ENCODE results near the gene RALGAPB. TPM values are rescaled to one million over a fixed set of nuclear protein-coding genes. Genes with fewer than 3 reads are reported as not detected.

RALGAPB gene
- total and polyA plus RNA-seq, 2 of the 13 experiments (the other 11 are each of a cell fraction or from before 2014, with no cell fraction given), result 17.6 to 30.6 TPM

DNA sequence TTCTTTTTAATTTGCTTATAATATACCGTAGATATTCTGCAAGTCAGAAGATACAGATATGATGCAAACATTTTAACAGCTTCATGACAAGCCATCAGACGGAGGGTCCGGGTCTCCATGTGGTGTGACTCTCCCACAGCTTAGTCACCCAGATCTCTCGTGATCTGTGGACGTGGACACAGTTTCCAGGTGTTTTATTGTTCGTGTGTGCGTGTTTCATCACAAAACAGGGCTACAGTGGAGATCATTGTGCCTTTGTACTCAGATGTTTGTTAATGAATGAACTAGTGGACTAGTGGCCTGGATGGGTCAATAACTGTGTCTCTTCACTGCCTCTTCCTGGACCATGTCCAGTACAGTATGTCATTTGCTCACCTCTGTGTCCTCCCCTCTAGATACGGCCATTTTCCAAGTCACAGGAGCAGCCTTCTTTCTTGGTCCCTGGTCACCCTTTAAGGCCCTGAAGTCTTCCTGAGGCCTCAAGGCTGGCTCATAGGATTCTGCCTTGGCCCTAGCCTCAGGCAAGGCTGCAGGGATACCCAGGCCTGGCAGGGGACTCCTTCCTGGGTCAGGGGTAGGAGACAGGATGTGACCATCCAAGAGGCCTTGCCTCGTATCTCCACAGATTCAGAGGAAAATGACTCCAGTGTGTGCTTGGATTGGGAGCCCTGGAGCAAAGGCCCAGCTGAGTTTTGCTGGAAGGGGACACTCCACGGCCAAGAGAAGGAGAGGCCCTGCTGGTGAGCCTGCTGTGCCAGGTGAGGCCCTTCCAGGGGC lies 112.9 kb downstream of the RALGAPB start (continued):
- TF ChIP-seq ZNF230 (CRISPR knock-in tag; IDR thresholded peaks at IDR 0.05) (0 out of 2 replicates have a peak, but pooled peaks have one; percentile 79), NR2F6 (IDR thresholded peaks at IDR 0.05) (peak; percentile 75), NR2F6 (CRISPR knock-in tag; IDR thresholded peaks at IDR 0.05) (peak; percentile 75), ZSCAN20 (CRISPR knock-in tag; IDR thresholded peaks at IDR 0.05; ENCODE audit: borderline replicate concordance) (no peak), ZNF17 (CRISPR knock-in tag; IDR thresholded peaks at IDR 0.05) (no peak), RORA (CRISPR knock-in tag; IDR thresholded peaks at IDR 0.05) (no peak), RELA (CRISPR knock-in tag; IDR thresholded peaks at IDR 0.05) (no peak), JDP2 (CRISPR knock-in tag; IDR thresholded peaks at IDR 0.05; ENCODE audit: borderline replicate concordance) (no peak), THYN1 (CRISPR knock-in tag; IDR thresholded peaks at IDR 0.05; ENCODE audit: borderline replicate concordance, low read depth) (no peak), KLF15 (CRISPR knock-in tag; IDR thresholded peaks at IDR 0.05; ENCODE audit: borderline replicate concordance) (no peak), ZNF530 (CRISPR knock-in tag; IDR thresholded peaks at IDR 0.05; ENCODE audit: low read depth) (no peak), TOPORS (CRISPR knock-in tag; IDR thresholded peaks at IDR 0.05) (peak; percentile 97), ZNF441 (CRISPR knock-in tag; IDR thresholded peaks at IDR 0.05; ENCODE audit: borderline replicate concordance) (0 out of 2 replicates have a peak, but pooled peaks have one; percentile 12), JUN (CRISPR knock-in tag; IDR thresholded peaks at IDR 0.05) (peak; percentile 93)
- TF ChIP-seq, protein P1, sequence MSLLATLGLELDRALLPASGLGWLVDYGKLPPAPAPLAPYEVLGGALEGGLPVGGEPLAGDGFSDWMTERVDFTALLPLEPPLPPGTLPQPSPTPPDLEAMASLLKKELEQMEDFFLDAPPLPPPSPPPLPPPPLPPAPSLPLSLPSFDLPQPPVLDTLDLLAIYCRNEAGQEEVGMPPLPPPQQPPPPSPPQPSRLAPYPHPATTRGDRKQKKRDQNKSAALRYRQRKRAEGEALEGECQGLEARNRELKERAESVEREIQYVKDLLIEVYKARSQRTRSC (CRISPR knock-in tag; IDR thresholded peaks at IDR 0.05; ENCODE audit: low read depth), result no peak
- TF ChIP-seq, protein P2, sequence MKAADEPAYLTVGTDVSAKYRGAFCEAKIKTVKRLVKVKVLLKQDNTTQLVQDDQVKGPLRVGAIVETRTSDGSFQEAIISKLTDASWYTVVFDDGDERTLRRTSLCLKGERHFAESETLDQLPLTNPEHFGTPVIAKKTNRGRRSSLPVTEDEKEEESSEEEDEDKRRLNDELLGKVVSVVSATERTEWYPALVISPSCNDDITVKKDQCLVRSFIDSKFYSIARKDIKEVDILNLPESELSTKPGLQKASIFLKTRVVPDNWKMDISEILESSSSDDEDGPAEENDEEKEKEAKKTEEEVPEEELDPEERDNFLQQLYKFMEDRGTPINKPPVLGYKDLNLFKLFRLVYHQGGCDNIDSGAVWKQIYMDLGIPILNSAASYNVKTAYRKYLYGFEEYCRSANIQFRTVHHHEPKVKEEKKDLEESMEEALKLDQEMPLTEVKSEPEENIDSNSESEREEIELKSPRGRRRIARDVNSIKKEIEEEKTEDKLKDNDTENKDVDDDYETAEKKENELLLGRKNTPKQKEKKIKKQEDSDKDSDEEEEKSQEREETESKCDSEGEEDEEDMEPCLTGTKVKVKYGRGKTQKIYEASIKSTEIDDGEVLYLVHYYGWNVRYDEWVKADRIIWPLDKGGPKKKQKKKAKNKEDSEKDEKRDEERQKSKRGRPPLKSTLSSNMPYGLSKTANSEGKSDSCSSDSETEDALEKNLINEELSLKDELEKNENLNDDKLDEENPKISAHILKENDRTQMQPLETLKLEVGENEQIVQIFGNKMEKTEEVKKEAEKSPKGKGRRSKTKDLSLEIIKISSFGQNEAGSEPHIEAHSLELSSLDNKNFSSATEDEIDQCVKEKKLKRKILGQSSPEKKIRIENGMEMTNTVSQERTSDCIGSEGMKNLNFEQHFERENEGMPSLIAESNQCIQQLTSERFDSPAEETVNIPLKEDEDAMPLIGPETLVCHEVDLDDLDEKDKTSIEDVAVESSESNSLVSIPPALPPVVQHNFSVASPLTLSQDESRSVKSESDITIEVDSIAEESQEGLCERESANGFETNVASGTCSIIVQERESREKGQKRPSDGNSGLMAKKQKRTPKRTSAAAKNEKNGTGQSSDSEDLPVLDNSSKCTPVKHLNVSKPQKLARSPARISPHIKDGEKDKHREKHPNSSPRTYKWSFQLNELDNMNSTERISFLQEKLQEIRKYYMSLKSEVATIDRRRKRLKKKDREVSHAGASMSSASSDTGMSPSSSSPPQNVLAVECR (CRISPR knock-in tag; IDR thresholded peaks at IDR 0.05; ENCODE audit: borderline replicate concordance), result peak; percentile 73; the same call in 1 of the 2 replicates
- TF ChIP-seq, protein P3, sequence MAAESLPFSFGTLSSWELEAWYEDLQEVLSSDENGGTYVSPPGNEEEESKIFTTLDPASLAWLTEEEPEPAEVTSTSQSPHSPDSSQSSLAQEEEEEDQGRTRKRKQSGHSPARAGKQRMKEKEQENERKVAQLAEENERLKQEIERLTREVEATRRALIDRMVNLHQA (CRISPR knock-in tag; IDR thresholded peaks at IDR 0.05), result no peak
- TF ChIP-seq, protein P4, sequence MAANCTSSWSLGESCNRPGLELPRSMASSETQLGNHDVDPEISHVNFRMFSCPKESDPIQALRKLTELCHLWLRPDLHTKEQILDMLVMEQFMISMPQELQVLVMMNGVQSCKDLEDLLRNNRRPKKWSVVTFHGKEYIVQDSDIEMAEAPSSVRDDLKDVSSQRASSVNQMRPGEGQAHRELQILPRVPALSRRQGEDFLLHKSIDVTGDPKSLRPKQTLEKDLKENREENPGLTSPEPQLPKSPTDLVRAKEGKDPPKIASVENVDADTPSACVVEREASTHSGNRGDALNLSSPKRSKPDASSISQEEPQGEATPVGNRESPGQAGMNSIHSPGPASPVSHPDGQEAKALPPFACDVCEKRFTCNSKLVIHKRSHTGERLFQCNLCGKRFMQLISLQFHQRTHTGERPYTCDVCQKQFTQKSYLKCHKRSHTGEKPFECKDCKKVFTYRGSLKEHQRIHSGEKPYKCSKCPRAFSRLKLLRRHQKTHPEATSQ (CRISPR knock-in tag; IDR thresholded peaks at IDR 0.05; ENCODE audit: borderline replicate concordance), result peak; percentile 46; the same call in 1 of the 2 replicates
- TF ChIP-seq, protein P5, sequence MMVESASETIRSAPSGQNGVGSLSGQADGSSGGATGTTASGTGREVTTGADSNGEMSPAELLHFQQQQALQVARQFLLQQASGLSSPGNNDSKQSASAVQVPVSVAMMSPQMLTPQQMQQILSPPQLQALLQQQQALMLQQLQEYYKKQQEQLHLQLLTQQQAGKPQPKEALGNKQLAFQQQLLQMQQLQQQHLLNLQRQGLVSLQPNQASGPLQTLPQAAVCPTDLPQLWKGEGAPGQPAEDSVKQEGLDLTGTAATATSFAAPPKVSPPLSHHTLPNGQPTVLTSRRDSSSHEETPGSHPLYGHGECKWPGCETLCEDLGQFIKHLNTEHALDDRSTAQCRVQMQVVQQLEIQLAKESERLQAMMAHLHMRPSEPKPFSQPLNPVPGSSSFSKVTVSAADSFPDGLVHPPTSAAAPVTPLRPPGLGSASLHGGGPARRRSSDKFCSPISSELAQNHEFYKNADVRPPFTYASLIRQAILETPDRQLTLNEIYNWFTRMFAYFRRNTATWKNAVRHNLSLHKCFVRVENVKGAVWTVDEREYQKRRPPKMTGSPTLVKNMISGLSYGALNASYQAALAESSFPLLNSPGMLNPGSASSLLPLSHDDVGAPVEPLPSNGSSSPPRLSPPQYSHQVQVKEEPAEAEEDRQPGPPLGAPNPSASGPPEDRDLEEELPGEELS (CRISPR knock-in tag; IDR thresholded peaks at IDR 0.05), result peak; percentile 89
